Endodermal cell (in vitro differentiated cells): ENCODE measurements around the gene EEF1B2. TPM values are rescaled to one million over a fixed set of nuclear protein-coding genes. Genes with fewer than 3 reads are reported as not detected.

Experiments used
- DNase-seq: peaks from one replicate; pipeline ENCODE4 v3.0.0-alpha.2; 2017
- H3K27ac ChIP-seq: 2 replicates; pipeline ENCODE4 v1.5.1; 2013; ENCODE audit warnings: mild to moderate bottlenecking, low read depth, low read length, moderate library complexity
- H3K27me3 ChIP-seq: 2 replicates; pipeline ENCODE4 v1.6.1; 2013; ENCODE audit warnings: mild to moderate bottlenecking, low read length, moderate library complexity; ENCODE audit not compliant: insufficient read depth, control insufficient read depth, poor library complexity, severe bottlenecking
- H3K36me3 ChIP-seq: 2 replicates; pipeline ENCODE4 v1.7.0; 2013; ENCODE audit warnings: mild to moderate bottlenecking, low read length, moderate library complexity; ENCODE audit not compliant: control insufficient read depth, insufficient read depth
- H3K4me1 ChIP-seq: one replicate; pipeline ENCODE4 v1.7.0; 2013; ENCODE audit warnings: low read length; ENCODE audit not compliant: control insufficient read depth, insufficient read depth
- H3K4me3 ChIP-seq: 2 replicates; pipeline ENCODE4 v1.5.1; 2013; ENCODE audit warnings: mild to moderate bottlenecking, low read length, moderate library complexity
- H3K9ac ChIP-seq: 2 replicates; pipeline ENCODE4 v1.6.1; 2013; ENCODE audit warnings: mild to moderate bottlenecking, low read length, moderate library complexity; ENCODE audit not compliant: poor library complexity, severe bottlenecking; ENCODE audit errors: extremely low read depth
- H3K9me3 ChIP-seq: 2 replicates; pipeline ENCODE4 v1.6.1; 2013; ENCODE audit warnings: mild to moderate bottlenecking, low read length, moderate library complexity; ENCODE audit not compliant: control insufficient read depth
- H3K27ac Mint-ChIP-seq: 2 replicates; pipeline ENCODE4 v1.8.0; 2020; ENCODE audit warnings: mixed read lengths
- H3K27me3 Mint-ChIP-seq: 2 replicates; pipeline ENCODE4 v1.8.0; 2021; ENCODE audit warnings: mild to moderate bottlenecking, mixed read lengths; ENCODE audit not compliant: insufficient read depth
- H3K36me3 Mint-ChIP-seq: 2 replicates; pipeline ENCODE4 v1.8.0; 2020; ENCODE audit warnings: low read depth, mixed read lengths
- H3K4me1 Mint-ChIP-seq: 2 replicates; pipeline ENCODE4 v1.8.0; 2020; ENCODE audit warnings: mixed read lengths
- H3K4me3 Mint-ChIP-seq: 2 replicates; pipeline ENCODE4 v1.8.0; 2020; ENCODE audit warnings: mild to moderate bottlenecking, moderate library complexity, mixed read lengths
- H3K9me3 Mint-ChIP-seq: 2 replicates; pipeline ENCODE4 v1.8.0; 2020; ENCODE audit warnings: mild to moderate bottlenecking, mixed read lengths
- CTCF ChIP-seq: fragments of 200-600 bp; sonication (generic); conservative IDR thresholded peaks from 2 replicates; pipeline ENCODE4 v1.5.0; 2021; ENCODE audit warnings: antibody characterized with exemption, mild to moderate bottlenecking
- WGBS, 2 experiments: methylation state at CpG; one replicate each; pipeline versions ENCODE4 v1.1.5 to v1.1.7; 2013; ENCODE audit warnings: missing lambda C conversion rate in 2 of 2, mixed read lengths in 1 of 2; ENCODE audit not compliant: insufficient coverage in 1 of 2, insufficient read length in 1 of 2; 5-methylcytosine and 5-hydroxymethylcytosine counted together
- total RNA-seq, 2 donors: library from RNA; stranded (reverse); fragmentation: NEBNext Ultra II Directional in 1 of 2; extraction: Animal tissue kit (Norgen Biotek cat#: 25700) in 1 of 2; gene quantifications; 2 replicates in 1 of 2; 3 replicates in 1 of 2; pipeline ENCODE4 v1.2.1, GENCODE V29; 2021

EEF1B2 gene
- total RNA-seq, 2 donors from 2014 or later = 518 to 562 TPM

GRCh38 chr2:206192157-206192556, 32.5 kb downstream of the EEF1B2 start:
- Histone ChIP-seq H3K4me3 (no peak overlapping the region), H3K9me3 (no peaks in the 10 kb centered on the region), H3K4me1 (no peaks in the 10 kb centered on the region), H3K9ac (no peak overlapping the region), H3K36me3 (no peaks in the 10 kb centered on the region), H3K27ac (no peak overlapping the region), H3K27me3 (peaks cover 4% of the 10 kb centered on the region)
- H3K9me3 Mint-ChIP-seq = no peaks in the 10 kb centered on the region
- WGBS, 2 experiments = 90% methylated on average over 2 of the region's 3 CpGs; no CpG with 5 or more reads in 1 of the 2 experiments
- no peak overlapping the region for H3K4me3 Mint-ChIP-seq
- H3K36me3 Mint-ChIP-seq = no peaks in the 10 kb centered on the region
- peaks cover 9% of the 10 kb centered on the region for H3K27me3 Mint-ChIP-seq
- no peak overlapping the region for H3K27ac Mint-ChIP-seq
- DNase-seq = no peak
- H3K4me1 Mint-ChIP-seq = peaks cover 4% of the 10 kb centered on the region
- TF ChIP-seq CTCF = no peak

GRCh38 chr2:206193671-206194357, 34.1 kb downstream of the EEF1B2 start:
- Mint-ChIP-seq H3K4me3 (no peak overlapping the region), H3K9me3 (no peaks in the 10 kb centered on the region), H3K4me1 (no peaks in the 10 kb centered on the region), H3K36me3 (no peaks in the 10 kb centered on the region), H3K27me3 (peaks cover 6% of the 10 kb centered on the region), H3K27ac (no peak overlapping the region)
- DNase-seq = no peak
- H3K4me3 ChIP-seq = no peak overlapping the region
- no peaks in the 10 kb centered on the region for H3K36me3 ChIP-seq
- no peak overlapping the region for H3K9ac ChIP-seq
- 81 to 96% methylated on average over 2 of the region's 2 CpGs for WGBS, 2 experiments
- H3K9me3 ChIP-seq = no peaks in the 10 kb centered on the region
- no peak for TF ChIP-seq CTCF
- no peak overlapping the region for H3K27ac ChIP-seq
- no peaks in the 10 kb centered on the region for H3K4me1 ChIP-seq
- peaks cover 7% of the 10 kb centered on the region for H3K27me3 ChIP-seq

GRCh38 chr2:206198677-206199076, 39.0 kb downstream of the EEF1B2 start:
- Mint-ChIP-seq H3K27ac (no peak overlapping the region), H3K4me3 (no peak overlapping the region), H3K27me3 (peaks cover 2% of the 10 kb centered on the region), H3K36me3 (no peaks in the 10 kb centered on the region), H3K9me3 (no peaks in the 10 kb centered on the region), H3K4me1 (peaks cover 4% of the 10 kb centered on the region)
- no peak overlapping the region for H3K9ac ChIP-seq
- no peak overlapping the region for H3K27ac ChIP-seq
- 83% methylated on average over 1 of the region's 1 CpG; no CpG with 5 or more reads in 1 of the 2 experiments for WGBS, 2 experiments
- H3K36me3 ChIP-seq = no peaks in the 10 kb centered on the region
- H3K27me3 ChIP-seq = peaks cover 7% of the 10 kb centered on the region
- H3K9me3 ChIP-seq = no peaks in the 10 kb centered on the region
- no peak for TF ChIP-seq CTCF
- DNase-seq = no peak
- H3K4me3 ChIP-seq = no peak overlapping the region
- H3K4me1 ChIP-seq = no peaks in the 10 kb centered on the region
